Esophagus squamous epithelium (tissue), 5 donors: Measurements from ENCODE around the gene ADAM33. TPM values are rescaled to one million over a fixed set of nuclear protein-coding genes. Genes with fewer than 3 reads are reported as not detected.

ENCODE experiments used
- DNase-seq: peaks from one replicate; lab custom pipeline; 2025; lab: John Stamatoyannopoulos, UW
- H3K27ac ChIP-seq, 4 donors: fragments of 200-600 bp; sonication (generic); one replicate each; pipeline ENCODE4 v1.5.1; 2016 to 2019; ENCODE audit warnings: mild to moderate bottlenecking in 1 of 4
- H3K27me3 ChIP-seq, 4 donors: fragments of 200-600 bp; sonication (generic); 1 replicate in 3 of 4; 2 replicates in 1 of 4; pipeline versions ENCODE4 v1.5.1 to v1.6.0; 2017 to 2021; ENCODE audit warnings: antibody characterized with exemption in 1 of 4
- H3K36me3 ChIP-seq, 3 donors: fragments of 200-600 bp; sonication (generic); one replicate each; pipeline ENCODE4 v1.5.1; 2016 to 2019
- H3K4me1 ChIP-seq, 3 donors: fragments of 200-600 bp; sonication (generic); one replicate each; pipeline ENCODE4 v1.5.1; 2017 to 2019
- H3K4me3 ChIP-seq, 4 donors: fragments of 200-600 bp; sonication (generic); 1 replicate in 3 of 4; 2 replicates in 1 of 4; pipeline ENCODE4 v1.5.1; 2016 to 2019; ENCODE audit warnings: mild to moderate bottlenecking in 2 of 4, moderate library complexity in 1 of 4
- H3K9me3 ChIP-seq, 3 donors: fragments of 200-600 bp; sonication (generic); one replicate each; pipeline ENCODE4 v1.5.1; 2016 to 2019
- CTCF ChIP-seq, 6 experiments: fragments of 450-650 bp in 4 of 6; fragments of 200-600 bp in 2 of 6; sonication (generic) in 2 of 6; IDR thresholded peaks; one replicate each; pipeline ENCODE4 v1.5.1; 2016 to 2019; ENCODE audit warnings: antibody characterized with exemption in 6 of 6, mild to moderate bottlenecking in 4 of 6, moderate library complexity in 4 of 6
- POLR2A ChIP-seq, 4 donors: fragments of 450-650 bp; IDR thresholded peaks; one replicate each; pipeline ENCODE4 v1.6.1; 2017; ENCODE audit warnings: antibody characterized with exemption in 4 of 4, mild to moderate bottlenecking in 4 of 4, moderate library complexity in 3 of 4
- WGBS, 2 donors: methylation state at CpG; one replicate each; pipeline ENCODE4 v1.1.5; 2018; 5-methylcytosine and 5-hydroxymethylcytosine counted together
- intact Hi-C: fragments of 100-400 bp; cut with DNase I; formaldehyde crosslinking; loops from one replicate; pipeline ENCODE4 v1.15.0; 2022
- total RNA-seq, 4 donors: library from RNA; depleted of rRNA; stranded (reverse); fragments of >200 nt; gene quantifications; one replicate each; pipeline ENCODE4 v1.1.0, GENCODE V29; 2016
- donor health status: DM: yes; HTN: yes; CAD: no.

Gene ADAM33
- total RNA-seq, 4 donors from 2014 or later = 2.4 to 27.7 (median 6.4) TPM

GRCh38 chr20:3659492-3660261 lies 22.1 kb downstream of the ADAM33 start:
- intact Hi-C loops = no loop called here
- H3K4me3 ChIP-seq = no peak overlapping the region
- 56 to 83% methylated on average over 4 to 6 of the region's 12 CpGs for WGBS, 2 donors
- H3K9me3 ChIP-seq = no peaks in the 10 kb centered on the region
- DNase-seq = no peak
- no peaks in the 10 kb centered on the region for H3K36me3 ChIP-seq
- no peak overlapping the region for H3K27ac ChIP-seq
- H3K27me3 ChIP-seq = peaks cover 0 to 63% (median 18%) of the 10 kb centered on the region in 4 donors
- no peak for TF ChIP-seq CTCF (IDR thresholded peaks at IDR 0.05)
- no peak for TF ChIP-seq POLR2A (IDR thresholded peaks at IDR 0.05)
- H3K4me1 ChIP-seq = peaks cover 0 to 27% (median 10%) of the 10 kb centered on the region in 3 donors

- no peak for TF ChIP-seq POLR2A (IDR thresholded peaks at IDR 0.05)
- no peak for TF ChIP-seq CTCF (IDR thresholded peaks at IDR 0.05)
Observed at GRCh38 chr20:3658716-3659491, 22.9 kb downstream of the ADAM33 start.

GRCh38 chr20:3658019-3658715 lies 23.6 kb downstream of the ADAM33 start:
- peaks cover 0 to 58% (median 18%) of the 10 kb centered on the region in 4 donors for H3K27me3 ChIP-seq
- no peak for TF ChIP-seq POLR2A (IDR thresholded peaks at IDR 0.05)
- no peak for TF ChIP-seq CTCF (IDR thresholded peaks at IDR 0.05)
- peaks cover 0 to 27% (median 10%) of the 10 kb centered on the region in 3 donors for H3K4me1 ChIP-seq
- no peaks in the 10 kb centered on the region for H3K36me3 ChIP-seq
- H3K4me3 ChIP-seq = no peak overlapping the region
- WGBS, 2 donors = 70 to 88% methylated on average over 4 of the region's 7 CpGs
- no peaks in the 10 kb centered on the region for H3K9me3 ChIP-seq
- intact Hi-C loops = no loop called here
- no peak for DNase-seq
- no peak overlapping the region for H3K27ac ChIP-seq

More at GRCh38 chr20:3658716-3659491, 22.9 kb downstream of the ADAM33 start:
- H3K27ac ChIP-seq = no peak overlapping the region
- no peak for DNase-seq
- H3K9me3 ChIP-seq = no peaks in the 10 kb centered on the region
- H3K36me3 ChIP-seq = no peaks in the 10 kb centered on the region
- H3K4me3 ChIP-seq = no peak overlapping the region
- peaks cover 0 to 27% (median 10%) of the 10 kb centered on the region in 3 donors for H3K4me1 ChIP-seq
- H3K27me3 ChIP-seq = peaks cover 0 to 63% (median 18%) of the 10 kb centered on the region in 4 donors
- intact Hi-C loops = no loop called here
- 65 to 75% methylated on average over 7 of the region's 8 CpGs for WGBS, 2 donors

- Histone ChIP-seq H3K4me3 (no peak overlapping the region), H3K36me3 (peaks cover 0 to 13% (median 0%) of the 10 kb centered on the region in 3 donors), H3K9me3 (no peaks in the 10 kb centered on the region), H3K27me3 (peaks cover 0 to 27% (median 3%) of the 10 kb centered on the region in 4 donors), H3K4me1 (peaks cover 0 to 14% (median 0%) of the 10 kb centered on the region in 3 donors), H3K27ac (no peak overlapping the region)
- no peak for TF ChIP-seq CTCF (IDR thresholded peaks at IDR 0.05)
- no peak for TF ChIP-seq POLR2A (IDR thresholded peaks at IDR 0.05)
- no peak for DNase-seq
- WGBS, 2 donors = 93% methylated on average over 3 of the region's 4 CpGs; no CpG with 5 or more reads in 1 of the 2 donors
- intact Hi-C loops = no loop called here
Observed at GRCh38 chr20:3655131-3655405, 26.7 kb downstream of the ADAM33 start.
